Transverse colon (tissue), 4 donors: Measurements from ENCODE around the gene ZFHX2.

Experiments
- EP300 ChIP-seq: sonication (generic); formaldehyde crosslinking; IDR thresholded peaks from one replicate; pipeline ENCODE4 v1.6.1; 2017; ENCODE audit warnings: antibody characterized with exemption, low read depth
- POLR2A ChIP-seq: fragments of 450-650 bp; IDR thresholded peaks from one replicate; pipeline ENCODE4 v1.6.1; 2016; ENCODE audit warnings: antibody characterized with exemption, mild to moderate bottlenecking, moderate library complexity
- POLR2AphosphoS5 ChIP-seq, 3 donors: sonication (generic); formaldehyde crosslinking; IDR thresholded peaks; one replicate each; pipeline ENCODE4 v1.6.1; 2016; ENCODE audit warnings: antibody characterized with exemption in 3 of 3
- TF ChIP-seq, protein P1 (sequence below), 5 experiments: fragments of 200-600 bp in 3 of 5; fragments of 450-650 bp in 2 of 5; sonication (generic) in 3 of 5; IDR thresholded peaks; 1 replicate in 2 of 5; 2 replicates in 3 of 5; pipeline ENCODE4 v1.5.1; 2016 to 2017; ENCODE audit warnings: antibody characterized with exemption in 5 of 5, inconsistent platforms in 3 of 5, mild to moderate bottlenecking in 2 of 5, moderate library complexity in 1 of 5

DNA sequence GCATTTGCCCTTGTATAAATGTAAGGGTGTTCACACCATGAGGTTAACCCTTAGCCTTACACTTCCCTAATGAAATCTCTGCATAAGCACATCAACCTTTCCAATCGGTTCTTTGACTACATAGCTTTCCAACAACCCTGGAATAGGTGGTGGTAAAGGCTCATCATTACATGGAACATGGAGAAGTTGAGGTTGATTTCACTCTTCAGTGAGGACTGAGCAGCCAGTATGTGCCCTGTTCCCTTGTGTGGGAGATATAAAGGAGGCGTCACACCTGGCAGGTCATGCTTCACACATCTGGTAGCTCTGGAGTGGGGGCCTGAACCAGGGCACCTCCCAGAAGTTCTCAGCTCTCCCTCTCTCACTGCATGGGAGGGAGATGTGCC lies 48.8 kb upstream of the ZFHX2 start:
- TF ChIP-seq POLR2AphosphoS5 (IDR thresholded peaks at IDR 0.05) (no peak), POLR2A (no peak), EP300 (no peak)
- TF ChIP-seq, protein P1, sequence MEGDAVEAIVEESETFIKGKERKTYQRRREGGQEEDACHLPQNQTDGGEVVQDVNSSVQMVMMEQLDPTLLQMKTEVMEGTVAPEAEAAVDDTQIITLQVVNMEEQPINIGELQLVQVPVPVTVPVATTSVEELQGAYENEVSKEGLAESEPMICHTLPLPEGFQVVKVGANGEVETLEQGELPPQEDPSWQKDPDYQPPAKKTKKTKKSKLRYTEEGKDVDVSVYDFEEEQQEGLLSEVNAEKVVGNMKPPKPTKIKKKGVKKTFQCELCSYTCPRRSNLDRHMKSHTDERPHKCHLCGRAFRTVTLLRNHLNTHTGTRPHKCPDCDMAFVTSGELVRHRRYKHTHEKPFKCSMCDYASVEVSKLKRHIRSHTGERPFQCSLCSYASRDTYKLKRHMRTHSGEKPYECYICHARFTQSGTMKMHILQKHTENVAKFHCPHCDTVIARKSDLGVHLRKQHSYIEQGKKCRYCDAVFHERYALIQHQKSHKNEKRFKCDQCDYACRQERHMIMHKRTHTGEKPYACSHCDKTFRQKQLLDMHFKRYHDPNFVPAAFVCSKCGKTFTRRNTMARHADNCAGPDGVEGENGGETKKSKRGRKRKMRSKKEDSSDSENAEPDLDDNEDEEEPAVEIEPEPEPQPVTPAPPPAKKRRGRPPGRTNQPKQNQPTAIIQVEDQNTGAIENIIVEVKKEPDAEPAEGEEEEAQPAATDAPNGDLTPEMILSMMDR (IDR thresholded peaks at IDR 0.05): no peak
